Measurements from ENCODE around the gene ZNF595.
"Not testable (repeated sequence)": the region's sequence is repeated elsewhere in the genome, so short reads cannot be mapped to it uniquely, and the experiment has no call there.

ZNF595 gene

GRCh38 chr4:86559-87324 is 33.6 kb downstream of the ZNF595 start:
- DNase-seq, result not testable (repeated sequence)

- DNase-seq, result no peak
Observed at GRCh38 chr4:98386-98785, 45.3 kb downstream of the ZNF595 start.

- no peak for DNase-seq
Observed at GRCh38 chr4:99863-100262, 46.7 kb downstream of the ZNF595 start.

DNA sequence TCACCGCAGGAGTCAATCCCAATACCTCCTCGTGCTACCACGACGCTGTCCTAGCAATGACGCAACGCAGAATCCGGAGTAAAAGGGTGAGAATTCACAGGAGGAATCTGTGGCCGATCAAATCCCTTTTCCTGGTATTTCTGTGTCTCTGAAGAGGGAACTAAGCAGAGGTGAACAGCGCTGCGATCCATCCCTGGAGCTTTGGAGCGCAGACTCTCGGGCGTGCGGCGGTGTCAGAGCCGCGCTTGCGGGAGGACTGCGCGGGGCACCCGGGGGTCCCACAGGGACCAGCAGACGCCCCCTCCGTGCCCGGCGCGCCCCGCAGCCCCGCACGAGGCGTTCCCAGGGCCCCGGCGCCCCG is 53.9 kb downstream of the ZNF595 start:
- DNase-seq, result no peak

GRCh38 chr4:107444-108429 is 54.6 kb downstream of the ZNF595 start:
- no peak for DNase-seq

DNA sequence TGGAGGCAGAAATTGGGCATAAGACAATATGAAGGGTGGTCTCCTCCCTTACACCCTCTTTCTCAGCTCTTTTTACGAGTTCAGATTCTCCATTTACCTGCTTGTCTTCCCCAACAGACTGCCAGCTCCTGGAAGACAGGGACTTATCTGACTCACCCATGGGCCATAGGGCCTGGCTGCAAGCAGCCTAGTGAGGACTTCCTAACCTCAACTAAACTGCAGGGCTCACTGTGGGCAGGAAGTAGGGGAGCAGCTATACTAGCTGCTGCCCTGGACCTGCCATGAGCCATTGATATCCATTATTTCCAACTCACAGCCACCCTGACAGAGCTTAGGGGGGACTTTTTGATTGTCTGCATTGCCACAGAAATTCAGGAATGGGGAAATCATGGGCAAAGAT is 59.6 kb downstream of the ZNF595 start:
- no peak for DNase-seq

GRCh38 chr4:113732-114131 is 60.6 kb downstream of the ZNF595 start:
- no peak for DNase-seq

DNA sequence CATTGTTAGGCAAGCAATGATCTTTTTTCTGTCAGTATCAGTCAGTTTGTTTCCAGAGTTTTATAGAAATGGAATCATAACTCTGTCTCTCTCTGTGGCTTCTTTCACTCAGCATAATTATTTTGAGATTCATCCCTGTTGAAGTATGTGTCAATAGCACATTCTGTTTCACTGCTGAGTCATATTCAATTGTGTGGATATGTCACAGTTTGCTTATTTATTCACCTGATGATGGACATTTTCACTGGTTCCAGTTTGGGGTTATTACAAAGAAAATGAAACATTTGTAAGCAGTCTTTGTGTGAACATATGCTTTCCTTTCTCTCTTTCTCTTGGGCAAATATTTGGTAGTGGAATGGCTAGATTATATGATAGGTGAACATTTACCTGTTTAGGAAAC is 61.0 kb downstream of the ZNF595 start:
- DNase-seq, result no peak

- no peak for DNase-seq
Observed at GRCh38 chr4:116499-116898, 63.4 kb downstream of the ZNF595 start.

- no peak for DNase-seq
Observed at GRCh38 chr4:120616-121015, 67.5 kb downstream of the ZNF595 start.

DNA sequence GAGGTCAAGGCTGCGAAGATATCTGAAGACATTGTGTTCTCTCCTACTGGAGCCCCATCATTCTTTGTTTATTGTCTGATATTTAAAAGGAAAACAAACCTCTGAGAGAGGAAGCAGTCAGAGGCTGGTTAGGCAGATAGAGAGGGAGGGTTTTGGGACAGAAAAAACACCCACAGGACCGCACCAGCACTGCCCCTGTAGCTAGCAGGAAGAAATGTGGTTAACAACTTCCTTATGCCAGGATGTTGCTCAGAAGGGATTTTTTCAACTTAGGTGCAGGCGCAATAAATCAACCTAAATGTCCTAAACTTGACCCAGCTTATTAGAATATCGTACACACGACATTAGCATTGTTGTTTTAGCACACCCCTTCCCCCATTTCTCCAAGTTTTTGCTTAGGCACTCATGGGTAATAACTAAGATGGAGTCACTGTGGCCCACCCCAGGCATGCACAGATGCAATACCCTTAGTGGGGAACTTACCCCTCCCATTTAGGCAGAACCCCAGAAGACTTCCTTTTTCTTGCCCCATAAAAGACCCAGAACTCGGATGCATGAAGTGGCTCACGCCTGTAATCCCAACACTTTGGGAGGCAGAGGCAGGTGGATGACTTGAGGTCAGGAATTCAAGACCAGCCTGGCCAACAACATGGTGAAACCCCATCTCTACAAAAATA is 68.4 kb downstream of the ZNF595 start:
- no peak for DNase-seq

DNA sequence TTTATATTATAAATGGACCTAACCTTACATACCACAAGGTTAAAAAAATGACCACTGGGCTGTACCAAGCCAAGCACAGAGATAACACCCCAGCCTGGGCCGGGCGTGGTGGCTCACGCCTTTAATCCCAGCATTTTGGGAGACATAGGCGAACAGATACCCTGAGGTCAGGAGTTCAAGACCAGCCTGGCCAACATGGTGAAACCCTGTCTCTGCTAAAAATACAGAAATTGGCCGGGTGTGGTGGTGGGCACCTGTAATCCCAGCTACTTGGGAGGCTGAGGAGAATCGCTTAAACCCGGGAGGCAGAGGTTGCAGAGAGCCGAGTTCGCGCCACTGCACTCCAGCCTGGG is 70.8 kb downstream of the ZNF595 start:
- DNase-seq, result not testable (repeated sequence)

DNA sequence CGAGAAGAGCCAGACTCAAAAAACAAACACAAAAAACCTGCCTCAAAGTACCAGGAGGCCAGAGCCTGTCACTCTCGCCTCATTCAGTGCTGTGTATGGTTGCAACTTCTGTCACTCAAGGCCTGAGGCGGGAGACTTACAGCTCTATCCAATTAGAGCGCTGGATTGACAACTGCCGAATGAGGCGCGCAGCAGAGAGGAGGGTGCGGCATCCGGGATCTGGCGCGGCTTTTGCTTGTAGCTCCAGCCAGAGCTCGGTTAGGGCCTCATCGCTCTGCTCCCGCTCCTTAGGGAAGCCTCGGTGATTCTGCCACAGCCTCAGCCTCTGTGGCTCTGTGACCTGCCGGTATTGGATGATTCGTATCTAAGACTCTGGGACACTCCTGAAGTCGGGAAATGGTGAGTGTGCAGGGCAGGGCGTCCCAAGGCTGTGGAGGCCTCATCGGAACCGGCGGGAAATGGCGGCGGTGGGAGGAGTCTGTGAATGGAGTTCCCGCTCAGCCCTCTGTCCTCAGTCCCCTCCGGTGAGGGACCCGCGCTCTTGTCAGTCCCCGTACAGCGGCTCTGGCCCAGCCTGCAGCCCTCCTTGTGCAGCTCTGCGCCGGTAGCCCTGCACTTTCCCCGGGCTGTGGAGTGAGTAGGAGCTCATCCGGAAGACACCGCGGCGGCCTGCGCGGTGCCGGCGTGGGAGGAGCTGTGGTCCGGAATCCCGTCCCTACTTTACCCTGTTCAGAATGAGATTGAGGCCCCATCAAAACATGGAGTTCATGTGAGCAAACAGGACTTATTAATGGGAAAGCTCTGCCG is 71.4 kb downstream of the ZNF595 start, which contains the start of gene ZNF718:
Gene ZNF718 (plus strand): TSS at position 227 of the 807 bp plus-strand sequence. CDS start 170 bp downstream, at position 397.
- peak; percentile 85 for DNase-seq

- DNase-seq, result peak; percentile 24
Observed at GRCh38 chr4:125091-125771, 72.1 kb downstream of the ZNF595 start.

DNA sequence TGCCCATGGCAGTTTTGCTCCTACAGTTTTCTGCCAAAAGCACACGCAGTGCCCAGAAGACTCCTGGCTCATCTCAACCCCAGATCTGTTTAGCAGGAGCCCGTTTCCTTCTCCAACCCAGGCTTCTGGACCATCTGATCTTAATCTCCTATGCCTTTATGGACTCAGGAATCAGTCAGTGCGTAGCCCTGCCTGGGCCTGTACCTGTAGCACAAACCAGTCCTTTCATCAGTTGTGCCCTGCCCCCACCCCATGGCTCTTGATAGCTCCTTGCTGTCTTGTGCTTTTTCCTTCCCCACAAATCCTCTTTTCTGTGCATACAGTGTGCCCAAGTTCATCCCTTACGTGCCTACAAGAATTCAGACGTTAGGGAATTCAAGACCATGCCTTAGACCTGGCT is 72.7 kb downstream of the ZNF595 start:
- no peak for DNase-seq

- DNase-seq, result no peak
Observed at GRCh38 chr4:132483-132882, 79.4 kb downstream of the ZNF595 start.
